HCT116 (cell line): ENCODE measurements around the gene ENTPD3. TPM values are rescaled to one million over a fixed set of nuclear protein-coding genes. Genes with fewer than 3 reads are reported as not detected.

Experiments used
- ATAC-seq: fragments of 200-7000 bp; cut with Tn5 transposase; 2 replicates; pipeline ENCODE4 v1.9.1; 2020; ENCODE audit warnings: mild to moderate bottlenecking, moderate library complexity
- BruUV-seq: library from RNA; stranded (reverse); fragments of 400-500 nt; replicated peaks from 2 replicates; lab custom pipeline; 2021; lab: Mats Ljungman, UMichigan
- CTCF ChIA-PET: fragments of 300-600 bp; sonication (Branson Sonifier 250); formaldehyde crosslinking; loops from one replicate; lab custom pipeline; 2021; ENCODE audit warnings: antibody characterized with exemption; lab: Charles Lee
- POLR2A ChIA-PET: fragments of 300-600, 350-600 bp; sonication (Branson Sonifier 250); formaldehyde crosslinking; loops from one replicate; lab custom pipeline; 2021; ENCODE audit warnings: antibody characterized with exemption; lab: Charles Lee
- RAD21 ChIA-PET, 2 experiments: fragments of 300-600 bp; sonication (Branson Sonifier 250); formaldehyde crosslinking; loops; one replicate each; lab custom pipeline; 2023; ENCODE audit warnings: low total read pairs in 2 of 2; ENCODE audit not compliant: uncharacterized antibody in 2 of 2, unreplicated experiment in 2 of 2, low non-redundant PET in 1 of 2; lab: Charles Lee
- DNase-seq: peaks from one replicate; pipeline ENCODE4 v3.0.0-alpha.2; 2010; ENCODE audit warnings: low read depth, low spot score
- H2AFZ ChIP-seq: fragments of 200-600 bp; shearing (Covaris generic), sonication (generic); 2 replicates; pipeline ENCODE4 v1.6.1; 2017; ENCODE audit warnings: low read depth, mixed run types, mixed read lengths, antibody characterized with exemption, low read length; ENCODE audit not compliant: poor library complexity, severe bottlenecking
- H3K27ac ChIP-seq: 2 replicates; pipeline ENCODE4 v1.5.1; 2012; ENCODE audit warnings: low read depth, low read length
- H3K27me3 ChIP-seq: fragments of 200-600 bp; sonication (generic); 2 replicates; pipeline ENCODE4 v1.6.1; 2016; ENCODE audit warnings: mixed run types, low read length, mixed read lengths; ENCODE audit not compliant: insufficient read depth
- H3K36me3 ChIP-seq, 2 experiments: fragments of 200-500 bp in 1 of 2; fragments of 200-600 bp in 1 of 2; sonication (Bioruptor generic) in 1 of 2; sonication (generic) in 1 of 2; 2 replicates each; pipeline versions ENCODE4 v1.5.1 to v1.6.1; 2014 to 2016; ENCODE audit warnings: low read length in 2 of 2, inconsistent platforms in 1 of 2, mixed read lengths in 1 of 2, mixed run types in 1 of 2; ENCODE audit not compliant: insufficient read depth in 2 of 2, control insufficient read depth in 1 of 2
- H3K4me1 ChIP-seq, 2 experiments: fragments of 200-600 bp in 1 of 2; sonication (generic) in 1 of 2; 2 replicates each; pipeline versions ENCODE4 v1.5.1 to v1.6.1; 2012 to 2017; ENCODE audit warnings: low read length in 2 of 2, inconsistent platforms in 1 of 2, mild to moderate bottlenecking in 1 of 2, mixed read lengths in 1 of 2, mixed run types in 1 of 2, moderate library complexity in 1 of 2; ENCODE audit not compliant: insufficient read depth in 2 of 2, control insufficient read depth in 1 of 2
- H3K4me2 ChIP-seq: fragments of 200-600 bp; sonication (generic); 2 replicates; pipeline ENCODE4 v1.6.1; 2017; ENCODE audit warnings: mixed run types, low read length, mixed read lengths
- H3K4me3 ChIP-seq, 2 experiments: fragments of 200-600 bp in 1 of 2; sonication (generic) in 1 of 2; replicated peaks in 1 of 2; 2 replicates each; pipeline ENCODE4 v1.5.1; 2011 to 2016; ENCODE audit warnings: low read length in 2 of 2, control low read depth in 1 of 2, low read depth in 1 of 2, mild to moderate bottlenecking in 1 of 2, mixed read lengths in 1 of 2, mixed run types in 1 of 2
- H3K79me2 ChIP-seq: fragments of 200-600 bp; sonication (generic); 2 replicates; pipeline ENCODE4 v1.6.1; 2017; ENCODE audit warnings: mild to moderate bottlenecking, mixed run types, low read length, moderate library complexity, mixed read lengths; ENCODE audit not compliant: insufficient read depth
- H3K9ac ChIP-seq: fragments of 200-600 bp; sonication (generic); 2 replicates; pipeline ENCODE4 v1.6.1; 2016; ENCODE audit warnings: low read length, mixed read lengths
- H3K9me2 ChIP-seq: fragments of 200-600 bp; sonication (generic), shearing (Covaris generic); 2 replicates; pipeline ENCODE4 v1.6.1; 2017; ENCODE audit warnings: mixed run types, mild to moderate bottlenecking, moderate library complexity; ENCODE audit not compliant: insufficient read depth
- H3K9me3 ChIP-seq, 2 experiments: fragments of 200-500 bp in 1 of 2; fragments of 200-600 bp in 1 of 2; sonication (Bioruptor generic) in 1 of 2; sonication (generic) in 1 of 2; 2 replicates each; pipeline ENCODE4 v1.6.1; 2014 to 2017; ENCODE audit warnings: low read length in 2 of 2, mixed read lengths in 2 of 2, inconsistent platforms in 1 of 2, low read depth in 1 of 2, mild to moderate bottlenecking in 1 of 2, mixed run types in 1 of 2, moderate library complexity in 1 of 2; ENCODE audit not compliant: control insufficient read depth in 1 of 2, insufficient read depth in 1 of 2
- H4K20me1 ChIP-seq: fragments of 200-600 bp; sonication (generic), shearing (Covaris generic); 2 replicates; pipeline ENCODE4 v1.6.1; 2017; ENCODE audit warnings: mixed run types, mild to moderate bottlenecking, moderate library complexity; ENCODE audit not compliant: insufficient read depth
- EGR1 ChIP-seq: IDR thresholded peaks from 2 replicates; pipeline ENCODE4 v1.6.1; 2012; ENCODE audit warnings: low read depth
- ELF1 ChIP-seq: IDR thresholded peaks from 2 replicates; pipeline ENCODE4 v1.6.1; 2012; ENCODE audit warnings: low read depth, borderline replicate concordance
- EZH2 ChIP-seq: fragments of 200-600 bp; sonication (generic); IDR thresholded peaks from 2 replicates; pipeline ENCODE4 v1.6.1; 2017; ENCODE audit warnings: antibody characterized with exemption, mixed run types
- EZH2phosphoT487 ChIP-seq: fragments of 200-600 bp; IDR thresholded peaks from 2 replicates; pipeline ENCODE4 v1.6.1; 2018; ENCODE audit warnings: antibody characterized with exemption, borderline replicate concordance
- FOSL1 ChIP-seq: IDR thresholded peaks from 2 replicates; pipeline ENCODE4 v1.6.1; 2012; ENCODE audit warnings: low read depth
- JUND ChIP-seq: IDR thresholded peaks from 2 replicates; pipeline ENCODE4 v1.6.1; 2012
- MAX ChIP-seq: IDR thresholded peaks from 2 replicates; pipeline ENCODE4 v1.6.1; 2012
- RAD21 ChIP-seq: IDR thresholded peaks from 2 replicates; pipeline ENCODE4 v1.6.1; 2012; ENCODE audit warnings: low read depth, mild to moderate bottlenecking
- REST ChIP-seq: IDR thresholded peaks from 2 replicates; pipeline ENCODE4 v1.6.1; 2012; ENCODE audit warnings: low read depth
- SIN3A ChIP-seq: IDR thresholded peaks from 2 replicates; pipeline ENCODE4 v1.6.1; 2012; ENCODE audit warnings: low read depth
- SP1 ChIP-seq: IDR thresholded peaks from 2 replicates; pipeline ENCODE4 v1.6.1; 2012; ENCODE audit warnings: low read depth
- TCF7L2 ChIP-seq: IDR thresholded peaks from 2 replicates; pipeline ENCODE4 v1.7.0; 2011; ENCODE audit warnings: borderline replicate concordance, inconsistent platforms; ENCODE audit not compliant: insufficient read depth, insufficient read length; ENCODE audit errors: extremely low read depth
- YY1 ChIP-seq: IDR thresholded peaks from 2 replicates; pipeline ENCODE4 v1.6.1; 2011; ENCODE audit warnings: low read length, low read depth, moderate library complexity, mild to moderate bottlenecking; ENCODE audit not compliant: insufficient replicate concordance; ENCODE audit errors: extremely low read depth
- ZNF274 ChIP-seq: fragments of 200-500 bp; sonication (Bioruptor generic); IDR thresholded peaks from 2 replicates; pipeline ENCODE4 v1.6.1; 2014; ENCODE audit warnings: mild to moderate bottlenecking, low read depth, low read length, inconsistent platforms
- intact Hi-C: fragments of 100-400 bp; cut with micrococcal nuclease; formaldehyde crosslinking; loops from 2 replicates; pipeline ENCODE4 v1.10.0; 2022
- total RNA-seq: library from RNA; stranded (reverse); gene quantifications from one replicate; pipeline ENCODE4 v1.2.1, GENCODE V29; 2021; ENCODE audit not compliant: unreplicated experiment

ENTPD3 gene
- total RNA-seq, 1 experiment from 2014 or later, result not detected

DNA sequence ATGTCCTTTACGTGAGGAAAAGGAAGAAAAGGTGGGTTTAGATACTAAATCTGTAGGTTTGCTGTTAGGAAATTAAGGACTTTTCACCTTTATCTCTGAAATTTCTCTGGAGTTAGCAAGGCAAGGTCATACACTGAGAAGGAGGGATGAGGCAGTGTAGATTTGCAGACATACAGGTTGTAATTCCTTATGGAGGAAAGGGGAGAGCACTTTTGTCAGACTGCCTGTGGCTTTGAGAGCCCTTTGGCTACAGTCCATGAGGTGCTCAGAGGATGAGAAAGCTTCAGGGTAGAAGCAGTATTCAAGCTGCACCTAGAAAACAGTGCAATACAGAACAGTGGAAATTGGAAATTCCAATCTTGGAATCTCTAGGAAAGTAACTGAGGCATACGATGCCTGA, 78.5 kb downstream of the ENTPD3 start:
- ATAC-seq, result no peak
- TF ChIP-seq REST (no peak), TCF7L2 (no peak), EZH2phosphoT487 (no peak), YY1 (no peak), JUND (no peak), EGR1 (no peak), ZNF274 (no peak), SP1 (no peak), ELF1 (no peak), FOSL1 (no peak), EZH2 (no peak), RAD21 (no peak), SIN3A (no peak), MAX (no peak)
- POLR2A ChIA-PET, result no interaction called here

More for the DNA sequence above, 78.5 kb downstream of the ENTPD3 start:
- Histone ChIP-seq H3K4me1 (no peaks in the 10 kb centered on the region), H3K4me3 (no peak overlapping the region), H3K9ac (no peak overlapping the region), H4K20me1 (peaks cover 33% of the 10 kb centered on the region; the same call in 1 of the 2 replicates), H3K36me3 (peaks cover 39 to 63% of the 10 kb centered on the region in 2 experiments), H3K27me3 (no peaks in the 10 kb centered on the region), H3K9me3 (no peaks in the 10 kb centered on the region), H2AFZ (no peak overlapping the region), H3K79me2 (peaks cover 46% of the 10 kb centered on the region), H3K9me2 (no peaks in the 10 kb centered on the region), H3K27ac (no peak overlapping the region), H3K4me2 (no peak overlapping the region)
- CTCF ChIA-PET, result no interaction called here
- intact Hi-C loops, result no loop called here
- RAD21 ChIA-PET, result no interaction called here
- DNase-seq, result no peak
- no TSS peak for BruUV-seq
